Activated T-cell treated with anti-CD3 and anti-CD28 coated beads, Interleukin-2, amount 50 U/mL, for 24 hours (primary cell): ENCODE data around the gene MC2R.
"Not testable (repeated sequence)": the region's sequence is repeated elsewhere in the genome, so short reads cannot be mapped to it uniquely, and the experiment has no call there.

ENCODE experiments used
- DNase-seq: peaks from one replicate; pipeline ENCODE4 v3.0.0-alpha.2; 2020
- H3K27ac Mint-ChIP-seq: 2 replicates; pipeline ENCODE4 v1.8.0; 2020; ENCODE audit warnings: mild to moderate bottlenecking, mixed read lengths
- H3K27me3 Mint-ChIP-seq: 2 replicates; pipeline ENCODE4 v1.8.0; 2020; ENCODE audit warnings: mixed read lengths
- H3K36me3 Mint-ChIP-seq: 2 replicates; pipeline ENCODE4 v1.8.0; 2020; ENCODE audit warnings: low read depth, mixed read lengths
- H3K4me1 Mint-ChIP-seq: 2 replicates; pipeline ENCODE4 v1.8.0; 2020; ENCODE audit warnings: low read depth, mixed read lengths
- H3K4me3 Mint-ChIP-seq: 2 replicates; pipeline ENCODE4 v1.8.0; 2020; ENCODE audit warnings: mild to moderate bottlenecking, moderate library complexity, mixed read lengths
- H3K9me3 Mint-ChIP-seq: 2 replicates; pipeline ENCODE4 v1.8.0; 2020; ENCODE audit warnings: mixed read lengths

MC2R gene

GRCh38 chr18:13878857-13879256, 36.5 kb downstream of the MC2R start:
- Mint-ChIP-seq H3K4me3 (no peak overlapping the region), H3K4me1 (no peaks in the 10 kb centered on the region), H3K27ac (no peak overlapping the region), H3K36me3 (no peaks in the 10 kb centered on the region), H3K9me3 (no peaks in the 10 kb centered on the region), H3K27me3 (no peaks in the 10 kb centered on the region)
- no peak for DNase-seq

- no peak overlapping the region for H3K4me3 Mint-ChIP-seq
- H3K9me3 Mint-ChIP-seq, result no peaks in the 10 kb centered on the region
- no peaks in the 10 kb centered on the region for H3K4me1 Mint-ChIP-seq
- peaks cover 9% of the 10 kb centered on the region for H3K27me3 Mint-ChIP-seq
- no peaks in the 10 kb centered on the region for H3K36me3 Mint-ChIP-seq
- no peak for DNase-seq
- no peak overlapping the region for H3K27ac Mint-ChIP-seq
Observed at GRCh38 chr18:13877157-13877556, 38.2 kb downstream of the MC2R start.

GRCh38 chr18:13874558-13874957, 40.8 kb downstream of the MC2R start:
- H3K27me3 Mint-ChIP-seq, result peaks cover 25% of the 10 kb centered on the region
- H3K4me1 Mint-ChIP-seq, result no peaks in the 10 kb centered on the region
- H3K36me3 Mint-ChIP-seq, result no peaks in the 10 kb centered on the region
- DNase-seq, result no peak
- H3K9me3 Mint-ChIP-seq, result no peaks in the 10 kb centered on the region
- no peak overlapping the region for H3K4me3 Mint-ChIP-seq
- H3K27ac Mint-ChIP-seq, result no peak overlapping the region

GRCh38 chr18:13872932-13873331, 42.4 kb downstream of the MC2R start:
- no peak for DNase-seq
- no peak overlapping the region for H3K27ac Mint-ChIP-seq
- H3K27me3 Mint-ChIP-seq, result peaks cover 42% of the 10 kb centered on the region
- H3K4me3 Mint-ChIP-seq, result no peak overlapping the region
- no peaks in the 10 kb centered on the region for H3K4me1 Mint-ChIP-seq
- H3K9me3 Mint-ChIP-seq, result no peaks in the 10 kb centered on the region
- H3K36me3 Mint-ChIP-seq, result no peaks in the 10 kb centered on the region

- Mint-ChIP-seq H3K9me3 (no peaks in the 10 kb centered on the region), H3K27me3 (peaks cover 45% of the 10 kb centered on the region), H3K4me1 (no peaks in the 10 kb centered on the region), H3K36me3 (no peaks in the 10 kb centered on the region), H3K4me3 (no peak overlapping the region), H3K27ac (no peak overlapping the region)
- DNase-seq, result no peak
Observed at GRCh38 chr18:13872373-13872772, 43.0 kb downstream of the MC2R start.

GRCh38 chr18:13871701-13872100, 43.6 kb downstream of the MC2R start:
- Mint-ChIP-seq H3K27me3 (peaks cover 49% of the 10 kb centered on the region), H3K4me3 (no peak overlapping the region), H3K27ac (no peak overlapping the region), H3K4me1 (no peaks in the 10 kb centered on the region), H3K9me3 (no peaks in the 10 kb centered on the region), H3K36me3 (no peaks in the 10 kb centered on the region)
- no peak for DNase-seq

DNA sequence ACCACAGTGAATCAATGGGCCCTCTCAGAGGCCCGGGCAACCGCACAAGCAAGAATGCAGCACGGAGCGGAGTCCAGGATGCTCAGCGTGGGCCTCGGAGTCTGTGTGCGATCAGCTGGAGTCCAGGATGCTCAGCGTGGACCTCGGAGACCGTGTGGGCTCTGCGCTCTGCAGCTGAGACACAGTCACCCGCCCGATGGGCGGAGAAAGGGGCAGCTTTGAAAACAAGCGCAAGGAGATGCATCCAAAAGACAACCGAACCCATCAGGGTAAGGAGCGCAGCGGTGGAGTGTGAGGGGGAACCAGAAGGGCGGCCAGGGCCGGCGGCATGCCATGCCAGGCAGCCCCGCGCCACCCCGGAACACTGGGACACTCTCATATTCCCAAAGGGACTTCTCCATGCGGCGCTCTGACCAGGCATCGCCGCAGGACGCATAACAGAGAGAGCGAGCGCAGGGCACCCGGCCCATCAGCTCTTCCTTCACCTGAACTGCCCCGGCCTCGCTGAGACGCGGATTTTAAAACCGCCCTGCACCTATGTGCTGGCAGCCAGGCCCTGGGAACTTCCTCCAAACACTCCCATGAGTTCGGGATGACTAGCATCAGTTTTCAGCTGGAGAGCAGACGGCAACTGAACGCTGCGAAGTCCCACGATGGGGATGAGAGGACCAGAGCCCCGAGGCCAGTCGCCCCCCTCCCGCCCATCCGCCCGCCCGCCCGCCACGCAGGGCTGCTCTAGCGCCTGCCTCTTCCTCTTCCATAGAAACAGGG, 46.6 kb downstream of the MC2R start:
- peaks cover 65% of the 10 kb centered on the region for H3K27me3 Mint-ChIP-seq
- no peak overlapping the region for H3K4me3 Mint-ChIP-seq
- H3K36me3 Mint-ChIP-seq, result no peaks in the 10 kb centered on the region
- no peaks in the 10 kb centered on the region for H3K4me1 Mint-ChIP-seq
- H3K27ac Mint-ChIP-seq, result no peak overlapping the region
- DNase-seq, result no peak
- H3K9me3 Mint-ChIP-seq, result no peaks in the 10 kb centered on the region

- peaks cover 48% of the 10 kb centered on the region for H3K27me3 Mint-ChIP-seq
Observed at GRCh38 chr18:13862898-13863297, 52.4 kb downstream of the MC2R start.

GRCh38 chr18:13849791-13850190, 65.5 kb downstream of the MC2R start:
- Mint-ChIP-seq H3K9me3 (peaks cover 24% of the 10 kb centered on the region), H3K27ac (no peak overlapping the region), H3K36me3 (no peaks in the 10 kb centered on the region), H3K27me3 (peaks cover 13% of the 10 kb centered on the region), H3K4me1 (no peaks in the 10 kb centered on the region), H3K4me3 (no peak overlapping the region)
- no peak for DNase-seq

More at GRCh38 chr18:13862898-13863297, 52.4 kb downstream of the MC2R start:
- DNase-seq, H3K27ac Mint-ChIP-seq, H3K36me3 Mint-ChIP-seq, H3K9me3 Mint-ChIP-seq, H3K4me1 Mint-ChIP-seq, H3K4me3 Mint-ChIP-seq: not testable (repeated sequence)

GRCh38 chr18:13836559-13836958, 78.8 kb downstream of the MC2R start:
- Mint-ChIP-seq H3K9me3 (no peaks in the 10 kb centered on the region), H3K4me3 (no peak overlapping the region), H3K36me3 (no peaks in the 10 kb centered on the region), H3K27me3 (peaks cover 50% of the 10 kb centered on the region), H3K27ac (no peak overlapping the region), H3K4me1 (no peaks in the 10 kb centered on the region)
- DNase-seq, result no peak

- H3K27ac Mint-ChIP-seq, result no peak overlapping the region
- H3K4me3 Mint-ChIP-seq, result no peak overlapping the region
- no peak for DNase-seq
- H3K9me3 Mint-ChIP-seq, result no peaks in the 10 kb centered on the region
- H3K36me3 Mint-ChIP-seq, result no peaks in the 10 kb centered on the region
- H3K27me3 Mint-ChIP-seq, result peaks cover 59% of the 10 kb centered on the region
- H3K4me1 Mint-ChIP-seq, result no peaks in the 10 kb centered on the region
Observed at GRCh38 chr18:13835202-13835601, 80.1 kb downstream of the MC2R start.

DNA sequence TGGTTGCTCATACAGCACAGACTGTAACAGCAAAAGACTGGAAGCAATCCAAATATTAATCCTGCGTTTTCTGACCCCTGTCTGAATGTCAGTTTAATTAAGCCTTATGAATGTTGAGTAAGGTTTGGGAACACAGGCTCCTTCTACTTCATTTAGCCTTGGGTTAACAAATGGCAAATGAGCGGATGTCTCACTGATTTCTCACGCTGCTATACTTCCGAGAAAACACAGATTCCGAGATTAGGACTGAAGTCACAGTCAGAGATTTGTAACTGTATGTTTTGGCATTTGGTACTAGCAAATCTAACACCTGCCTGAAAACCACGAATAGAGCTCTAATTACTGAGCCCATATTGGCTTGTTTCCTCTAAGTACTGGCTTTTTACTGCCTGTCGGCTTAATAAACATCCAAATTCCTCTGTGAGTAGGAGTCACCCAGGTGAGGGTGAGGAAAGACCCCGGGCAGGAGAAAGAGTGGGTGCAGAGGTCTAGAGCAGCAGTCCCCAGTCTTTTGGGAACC, 80.8 kb downstream of the MC2R start:
- no peaks in the 10 kb centered on the region for H3K9me3 Mint-ChIP-seq
- no peak for DNase-seq
- H3K36me3 Mint-ChIP-seq, result no peaks in the 10 kb centered on the region
- no peak overlapping the region for H3K27ac Mint-ChIP-seq
- H3K27me3 Mint-ChIP-seq, result peaks cover 55% of the 10 kb centered on the region
- H3K4me3 Mint-ChIP-seq, result no peak overlapping the region
- H3K4me1 Mint-ChIP-seq, result no peaks in the 10 kb centered on the region
